Mesendoderm (in vitro differentiated cells): Measurements from ENCODE around the gene PSMB7.

ENCODE experiments used
- DNase-seq: peaks from one replicate; pipeline ENCODE4 v3.0.0; 2013
- H2AK5ac ChIP-seq: 2 replicates; pipeline ENCODE4 v1.6.1; 2013; ENCODE audit warnings: low read length, inconsistent platforms
- H2BK120ac ChIP-seq: 2 replicates; pipeline ENCODE4 v1.6.1; 2013; ENCODE audit warnings: low read depth, mild to moderate bottlenecking, low read length, moderate library complexity, mixed read lengths
- H2BK15ac ChIP-seq: replicated peaks from 2 replicates; pipeline ENCODE4 v1.6.1; 2013; ENCODE audit warnings: low read depth, mild to moderate bottlenecking, moderate library complexity
- H2BK5ac ChIP-seq: 2 replicates; pipeline ENCODE4 v1.6.1; 2013; ENCODE audit warnings: low read length, inconsistent platforms
- H3K18ac ChIP-seq: 2 replicates; pipeline ENCODE4 v1.6.1; 2013; ENCODE audit warnings: mild to moderate bottlenecking, low read length, mixed read lengths
- H3K23ac ChIP-seq: one replicate; pipeline ENCODE4 v1.6.1; 2013; ENCODE audit warnings: low read length
- H3K27ac ChIP-seq: 2 replicates; pipeline ENCODE4 v1.5.1; 2013; ENCODE audit warnings: low read depth, mild to moderate bottlenecking, inconsistent platforms, low read length, moderate library complexity
- H3K27me3 ChIP-seq: 2 replicates; pipeline ENCODE4 v1.6.1; 2013; ENCODE audit warnings: low read length, control low read depth, mild to moderate bottlenecking, inconsistent platforms; ENCODE audit not compliant: insufficient read depth, poor library complexity
- H3K36me3 ChIP-seq: 2 replicates; pipeline ENCODE4 v1.6.1; 2013; ENCODE audit warnings: low read length, inconsistent platforms; ENCODE audit not compliant: control insufficient read depth, insufficient read depth
- H3K4ac ChIP-seq: one replicate; pipeline ENCODE4 v1.6.1; 2013; ENCODE audit warnings: low read depth, mild to moderate bottlenecking, low read length, moderate library complexity
- H3K4me1 ChIP-seq: 2 replicates; pipeline ENCODE4 v1.6.1; 2013; ENCODE audit warnings: low read depth, low read length, inconsistent platforms; ENCODE audit not compliant: control insufficient read depth
- H3K4me2 ChIP-seq: 2 replicates; pipeline ENCODE4 v1.6.1; 2013; ENCODE audit warnings: low read length
- H3K4me3 ChIP-seq: 2 replicates; pipeline ENCODE4 v1.5.1; 2013; ENCODE audit warnings: mild to moderate bottlenecking, low read length
- H3K56ac ChIP-seq: one replicate; pipeline ENCODE4 v1.6.1; 2013; ENCODE audit warnings: low read length
- H3K79me1 ChIP-seq: 2 replicates; pipeline ENCODE4 v1.6.1; 2013; ENCODE audit warnings: low read length, inconsistent platforms
- H3K79me2 ChIP-seq: 2 replicates; pipeline ENCODE4 v1.6.1; 2013; ENCODE audit warnings: mild to moderate bottlenecking, low read length; ENCODE audit not compliant: control insufficient read depth, insufficient read depth
- H3K9ac ChIP-seq: 2 replicates; pipeline ENCODE4 v1.6.1; 2013; ENCODE audit warnings: low read length, inconsistent platforms
- H4K5ac ChIP-seq: one replicate; pipeline ENCODE4 v1.6.1; 2013; ENCODE audit warnings: low read length
- H4K8ac ChIP-seq: one replicate; pipeline ENCODE4 v1.6.1; 2013; ENCODE audit warnings: low read depth, mild to moderate bottlenecking, control low read depth, low read length, moderate library complexity
- WGBS: extraction: QIAGEN DNeasy Blood & Tissue Kit; methylation state at CpG from one replicate; pipeline ENCODE4 v1.1.7; 2013; ENCODE audit warnings: low lambda C conversion rate, missing lambda C conversion rate; ENCODE audit not compliant: insufficient coverage; ENCODE audit errors: extremely low coverage; 5-methylcytosine and 5-hydroxymethylcytosine counted together

PSMB7 gene

GRCh38 chr9:124388275-124389048, 26.8 kb downstream of the PSMB7 start:
- DNase-seq = no peak
- Histone ChIP-seq H2BK120ac (no peak overlapping the region), H3K18ac (no peak overlapping the region), H2BK15ac (no peak overlapping the region), H3K27me3 (no peaks in the 10 kb centered on the region), H3K4me2 (no peak overlapping the region), H4K5ac (no peak overlapping the region), H2BK5ac (no peak overlapping the region), H3K4ac (no peak overlapping the region), H3K56ac (no peak overlapping the region), H3K36me3 (no peaks in the 10 kb centered on the region), H3K27ac (no peak overlapping the region), H3K23ac (no peak overlapping the region), H3K4me3 (no peak overlapping the region), H3K79me1 (peaks cover 27% of the 10 kb centered on the region), H3K4me1 (peaks cover 17% of the 10 kb centered on the region), H4K8ac (no peak overlapping the region), H2AK5ac (no peak overlapping the region), H3K79me2 (peaks cover 38% of the 10 kb centered on the region), H3K9ac (no peak overlapping the region)
- whole genome bisulfite sequencing = no CpG with 5 or more reads among the region's 12 CpGs

- H3K27ac ChIP-seq = no peak overlapping the region
These were observed 29.0 kb downstream of the PSMB7 start for GRCh38 chr9:124386201-124386600.

DNA sequence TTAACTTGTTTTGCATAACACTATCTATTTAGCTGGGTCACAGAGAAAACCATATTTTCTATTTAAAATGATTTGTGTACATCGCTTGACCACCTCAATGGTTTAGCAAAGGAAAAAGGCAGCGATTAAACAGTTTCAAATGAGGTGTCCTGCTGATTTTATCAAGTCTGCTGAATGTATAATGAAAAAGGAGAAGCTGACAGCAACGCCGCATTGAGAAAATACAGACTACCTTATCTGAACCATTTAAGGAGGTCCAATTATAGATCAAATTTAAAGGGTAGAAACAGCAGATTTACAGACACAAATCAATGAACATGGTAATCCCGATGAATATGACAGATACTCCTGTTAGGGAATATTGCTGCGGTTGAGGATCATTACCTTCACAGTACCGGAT, 29.6 kb downstream of the PSMB7 start:
- H3K79me2 ChIP-seq = peaks cover 22% of the 10 kb centered on the region
- H3K4me1 ChIP-seq = peaks cover 9% of the 10 kb centered on the region
- no peak overlapping the region for H2BK5ac ChIP-seq
- no peak overlapping the region for H3K4ac ChIP-seq
- no peak overlapping the region for H3K56ac ChIP-seq
- peaks cover 19% of the 10 kb centered on the region for H3K79me1 ChIP-seq
- H2BK15ac ChIP-seq = no peak overlapping the region
- WGBS = no CpG with 5 or more reads among the region's 7 CpGs
- no peak for DNase-seq
- H2BK120ac ChIP-seq = no peak overlapping the region
- no peak overlapping the region for H3K23ac ChIP-seq
- no peak overlapping the region for H3K27ac ChIP-seq
- no peak overlapping the region for H2AK5ac ChIP-seq
- H4K8ac ChIP-seq = no peak overlapping the region
- H3K4me3 ChIP-seq = no peak overlapping the region
- H3K9ac ChIP-seq = no peak overlapping the region
- H3K27me3 ChIP-seq = no peaks in the 10 kb centered on the region
- no peak overlapping the region for H3K4me2 ChIP-seq
- H4K5ac ChIP-seq = no peak overlapping the region
- H3K18ac ChIP-seq = no peak overlapping the region
- no peaks in the 10 kb centered on the region for H3K36me3 ChIP-seq

More at GRCh38 chr9:124386201-124386600, 29.0 kb downstream of the PSMB7 start:
- Histone ChIP-seq H3K9ac (no peak overlapping the region), H3K79me2 (peaks cover 28% of the 10 kb centered on the region), H3K56ac (no peak overlapping the region), H3K4me2 (no peak overlapping the region), H2BK5ac (no peak overlapping the region), H2BK15ac (no peak overlapping the region), H2BK120ac (no peak overlapping the region), H3K4ac (no peak overlapping the region), H3K18ac (no peak overlapping the region), H3K79me1 (peaks cover 23% of the 10 kb centered on the region), H4K8ac (no peak overlapping the region), H4K5ac (no peak overlapping the region), H3K4me1 (peaks cover 12% of the 10 kb centered on the region), H2AK5ac (no peak overlapping the region), H3K36me3 (no peaks in the 10 kb centered on the region), H3K27me3 (no peaks in the 10 kb centered on the region), H3K4me3 (no peak overlapping the region), H3K23ac (no peak overlapping the region)
- no CpG with 5 or more reads among the region's 3 CpGs for WGBS
- no peak for DNase-seq

DNA sequence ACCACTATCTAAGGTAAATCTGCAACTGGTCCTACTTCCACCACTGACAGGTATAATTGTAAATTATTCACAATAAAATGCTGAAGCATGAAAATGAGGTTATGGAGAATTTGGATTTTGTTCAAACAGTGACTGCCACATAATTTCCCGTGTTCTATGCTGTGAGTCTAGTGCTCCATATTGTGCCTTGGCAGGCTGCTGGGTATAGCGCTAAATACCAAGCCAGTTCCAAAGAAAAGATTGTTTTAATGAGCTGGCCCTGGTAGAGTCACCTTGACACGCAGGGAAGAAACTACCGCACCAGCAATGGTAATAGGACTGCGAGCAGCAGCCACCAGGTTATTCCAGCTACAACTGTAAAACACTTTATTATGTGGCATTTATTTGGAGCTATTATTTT, 30.4 kb downstream of the PSMB7 start:
- H3K9ac ChIP-seq = no peak overlapping the region
- no peak overlapping the region for H3K4me2 ChIP-seq
- H3K79me2 ChIP-seq = peaks cover 22% of the 10 kb centered on the region
- H3K56ac ChIP-seq = no peak overlapping the region
- no peak overlapping the region for H4K8ac ChIP-seq
- H3K18ac ChIP-seq = no peak overlapping the region
- DNase-seq = no peak
- peaks cover 20% of the 10 kb centered on the region for H3K79me1 ChIP-seq
- no peak overlapping the region for H2BK5ac ChIP-seq
- H3K4ac ChIP-seq = no peak overlapping the region
- no peak overlapping the region for H2AK5ac ChIP-seq
- H3K4me1 ChIP-seq = peaks cover 9% of the 10 kb centered on the region
- H3K36me3 ChIP-seq = peaks cover under 1% of the 10 kb centered on the region
- no peak overlapping the region for H3K23ac ChIP-seq
- no CpG with 5 or more reads among the region's 5 CpGs for WGBS
- H3K27ac ChIP-seq = no peak overlapping the region
- H3K27me3 ChIP-seq = no peaks in the 10 kb centered on the region
- no peak overlapping the region for H2BK120ac ChIP-seq
- no peak overlapping the region for H3K4me3 ChIP-seq
- no peak overlapping the region for H2BK15ac ChIP-seq
- no peak overlapping the region for H4K5ac ChIP-seq

- no peak overlapping the region for H3K23ac ChIP-seq
- H3K4ac ChIP-seq = no peak overlapping the region
- H3K18ac ChIP-seq = no peak overlapping the region
- no peak overlapping the region for H3K4me3 ChIP-seq
- no peak overlapping the region for H2AK5ac ChIP-seq
- H3K27ac ChIP-seq = no peak overlapping the region
- peaks cover 19% of the 10 kb centered on the region for H3K79me1 ChIP-seq
- peaks cover 9% of the 10 kb centered on the region for H3K4me1 ChIP-seq
- WGBS = no CpG with 5 or more reads among the region's 7 CpGs
- no peak overlapping the region for H4K8ac ChIP-seq
- H3K79me2 ChIP-seq = peaks cover 18% of the 10 kb centered on the region
- peaks cover 2% of the 10 kb centered on the region for H3K36me3 ChIP-seq
- no peak overlapping the region for H3K56ac ChIP-seq
- DNase-seq = no peak
- H3K4me2 ChIP-seq = no peak overlapping the region
- H3K27me3 ChIP-seq = no peaks in the 10 kb centered on the region
- H4K5ac ChIP-seq = no peak overlapping the region
- no peak overlapping the region for H2BK5ac ChIP-seq
- no peak overlapping the region for H2BK120ac ChIP-seq
- H2BK15ac ChIP-seq = no peak overlapping the region
- H3K9ac ChIP-seq = no peak overlapping the region
These were observed 31.0 kb downstream of the PSMB7 start for GRCh38 chr9:124384210-124384609.
